WTC11 (cell line): ENCODE results near the gene TRIP13.
"Not testable (repeated sequence)": the region's sequence is repeated elsewhere in the genome, so short reads cannot be mapped to it uniquely, and the experiment has no call there.

Source experiments
- ATF2 ChIP-seq: sonication (generic); formaldehyde crosslinking; IDR thresholded peaks from 2 replicates; pipeline ENCODE4 v1.8.1; 2022; ENCODE audit warnings: low read depth, missing genetic modification reagents, borderline replicate concordance
- CREB1 ChIP-seq: sonication (generic); formaldehyde crosslinking; IDR thresholded peaks from 2 replicates; pipeline ENCODE4 v1.8.0; 2023; ENCODE audit warnings: mild to moderate bottlenecking, missing genetic modification reagents
- CTCF ChIP-seq: fragments of 200-600 bp; IDR thresholded peaks from 2 replicates; pipeline ENCODE4 v1.8.0; 2022; ENCODE audit warnings: antibody characterized with exemption
- E2F1 ChIP-seq: sonication (generic); formaldehyde crosslinking; IDR thresholded peaks from 2 replicates; pipeline ENCODE4 v1.8.0; 2022; ENCODE audit warnings: mild to moderate bottlenecking, missing genetic modification reagents
- NFE2L1 ChIP-seq: sonication (generic); formaldehyde crosslinking; IDR thresholded peaks from 2 replicates; pipeline ENCODE4 v1.8.1; 2023; ENCODE audit warnings: missing genetic modification reagents
- NR3C1 ChIP-seq: sonication (generic); formaldehyde crosslinking; conservative IDR thresholded peaks from 2 replicates; pipeline ENCODE4 v1.8.1; 2023; ENCODE audit warnings: low read depth, mild to moderate bottlenecking, missing genetic modification reagents
- RELA ChIP-seq: sonication (generic); formaldehyde crosslinking; IDR thresholded peaks from 2 replicates; pipeline ENCODE4 v1.8.1; 2022; ENCODE audit warnings: missing genetic modification reagents, mild to moderate bottlenecking, borderline replicate concordance
- TEAD4 ChIP-seq: sonication (generic); formaldehyde crosslinking; IDR thresholded peaks from 2 replicates; pipeline ENCODE4 v1.8.0; 2022; ENCODE audit warnings: mild to moderate bottlenecking, missing genetic modification reagents
- ZBTB43 ChIP-seq: sonication (generic); formaldehyde crosslinking; IDR thresholded peaks from 2 replicates; pipeline ENCODE4 v1.8.1; 2023; ENCODE audit warnings: mild to moderate bottlenecking, missing genetic modification reagents
- ZNF138 ChIP-seq: sonication (generic); formaldehyde crosslinking; conservative IDR thresholded peaks from 2 replicates; pipeline ENCODE4 v1.8.1; 2022; ENCODE audit warnings: mild to moderate bottlenecking, moderate library complexity, missing genetic modification reagents
- ZNF232 ChIP-seq: sonication (generic); formaldehyde crosslinking; IDR thresholded peaks from 2 replicates; pipeline ENCODE4 v1.8.0; 2022; ENCODE audit warnings: mild to moderate bottlenecking, missing genetic modification reagents
- ZNF423 ChIP-seq: fragments of 250-450 bp; sonication (Bioruptor Pico); IDR thresholded peaks from 2 replicates; pipeline ENCODE4 v2.1.2; 2022; ENCODE audit warnings: mild to moderate bottlenecking, moderate library complexity
- TF ChIP-seq, protein P1 (sequence below): sonication (generic); formaldehyde crosslinking; IDR thresholded peaks from 2 replicates; pipeline ENCODE4 v1.8.0; 2023; ENCODE audit warnings: missing genetic modification reagents
- TF ChIP-seq, protein P2 (sequence below): sonication (generic); formaldehyde crosslinking; IDR thresholded peaks from 2 replicates; pipeline ENCODE4 v1.8.0; 2022; ENCODE audit warnings: mild to moderate bottlenecking, missing genetic modification reagents

DNA sequence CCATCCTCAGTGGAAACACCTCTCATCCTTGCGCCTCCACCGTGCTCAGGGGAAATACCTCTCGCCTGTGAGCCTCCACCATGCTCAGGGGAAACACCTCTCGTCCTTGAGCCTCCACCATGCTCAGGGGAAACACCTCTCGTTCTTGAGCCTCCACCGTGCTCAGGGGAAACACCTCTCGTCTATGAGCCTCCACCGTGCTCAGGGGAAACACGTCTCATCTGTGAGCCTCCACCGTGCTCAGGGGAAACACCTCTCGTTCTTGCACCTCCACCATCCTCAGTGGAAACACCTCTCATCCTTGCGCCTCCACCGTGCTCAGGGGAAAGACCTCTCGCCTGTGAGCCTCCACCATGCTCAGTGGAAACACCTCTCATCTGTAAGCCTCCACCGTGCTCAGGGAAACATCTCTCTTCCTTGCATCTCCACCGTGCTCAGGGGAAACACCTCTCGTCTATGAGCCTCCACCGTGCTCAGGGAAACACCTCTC lies 46.0 kb upstream of the TRIP13 start:
- not testable (repeated sequence) for TF ChIP-seq CTCF; NR3C1; ZNF138 (CRISPR knock-in tag); TEAD4 (CRISPR knock-in tag); ZNF423 (CRISPR knock-in tag); ZBTB43 (CRISPR knock-in tag); RELA (CRISPR knock-in tag); E2F1 (CRISPR knock-in tag); CREB1; ATF2; ZNF232 (CRISPR knock-in tag); NFE2L1 (CRISPR knock-in tag)
- TF ChIP-seq, protein P1, sequence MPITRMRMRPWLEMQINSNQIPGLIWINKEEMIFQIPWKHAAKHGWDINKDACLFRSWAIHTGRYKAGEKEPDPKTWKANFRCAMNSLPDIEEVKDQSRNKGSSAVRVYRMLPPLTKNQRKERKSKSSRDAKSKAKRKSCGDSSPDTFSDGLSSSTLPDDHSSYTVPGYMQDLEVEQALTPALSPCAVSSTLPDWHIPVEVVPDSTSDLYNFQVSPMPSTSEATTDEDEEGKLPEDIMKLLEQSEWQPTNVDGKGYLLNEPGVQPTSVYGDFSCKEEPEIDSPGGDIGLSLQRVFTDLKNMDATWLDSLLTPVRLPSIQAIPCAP (CRISPR knock-in tag): not testable (repeated sequence)
- TF ChIP-seq, protein P2, sequence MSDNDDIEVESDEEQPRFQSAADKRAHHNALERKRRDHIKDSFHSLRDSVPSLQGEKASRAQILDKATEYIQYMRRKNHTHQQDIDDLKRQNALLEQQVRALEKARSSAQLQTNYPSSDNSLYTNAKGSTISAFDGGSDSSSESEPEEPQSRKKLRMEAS (CRISPR knock-in tag): not testable (repeated sequence)
